Daoy (cell line): ENCODE measurements around the gene ANO5. TPM values are rescaled to one million over a fixed set of nuclear protein-coding genes. Genes with fewer than 3 reads are reported as not detected.

Experiments used
- DNase-seq: peaks from one replicate; pipeline ENCODE4 v3.0.0-alpha.2; 2015; ENCODE audit warnings: low read depth
- total RNA-seq: library from RNA; depleted of rRNA; stranded (reverse); fragments of >200 nt; shearing (Covaris generic); gene quantifications from 2 replicates; pipeline ENCODE4 v1.2.3, GENCODE V29; 2014; rRNA removed

Gene ANO5
- total RNA-seq, 1 experiment from 2014 or later: 1.4 TPM

GRCh38 chr11:22331771-22332170, 138.9 kb downstream of the ANO5 start:
- no peak for DNase-seq

Other genes with a start within 250 kb of the ANO5 start
- gene SLC17A6, start 145.3 kb downstream of the ANO5 start, total RNA-seq: not detected in 2 replicates